T-helper 2 cell treated with Interferon-gamma antibody and Interleukin-4, amounts not matched to agents 5 μg/mL and 100 μg/mL, for 36 hours (primary cell): ENCODE results near the gene NEURL3.
A peak's percentile ranks its signal among the peaks of the same experiment; 100 is the strongest.

Experiments used
- DNase-seq: peaks from one replicate; pipeline ENCODE4 v3.0.0; 2021; ENCODE audit warnings: low spot score
- H3K27ac Mint-ChIP-seq: one replicate; pipeline ENCODE4 v1.8.0; 2021; ENCODE audit warnings: mild to moderate bottlenecking, mixed read lengths
- H3K27me3 Mint-ChIP-seq: one replicate; pipeline ENCODE4 v1.8.0; 2021; ENCODE audit warnings: low read depth, mixed read lengths
- H3K36me3 Mint-ChIP-seq: one replicate; pipeline ENCODE4 v1.8.0; 2021; ENCODE audit warnings: low read depth, mixed read lengths
- H3K4me1 Mint-ChIP-seq: one replicate; pipeline ENCODE4 v1.8.0; 2021; ENCODE audit warnings: low read depth, mixed read lengths
- H3K4me3 Mint-ChIP-seq: one replicate; pipeline ENCODE4 v1.8.0; 2022; ENCODE audit warnings: mild to moderate bottlenecking, moderate library complexity, mixed read lengths
- H3K9me3 Mint-ChIP-seq: one replicate; pipeline ENCODE4 v1.8.0; 2021; ENCODE audit warnings: mixed read lengths

NEURL3 gene

DNA sequence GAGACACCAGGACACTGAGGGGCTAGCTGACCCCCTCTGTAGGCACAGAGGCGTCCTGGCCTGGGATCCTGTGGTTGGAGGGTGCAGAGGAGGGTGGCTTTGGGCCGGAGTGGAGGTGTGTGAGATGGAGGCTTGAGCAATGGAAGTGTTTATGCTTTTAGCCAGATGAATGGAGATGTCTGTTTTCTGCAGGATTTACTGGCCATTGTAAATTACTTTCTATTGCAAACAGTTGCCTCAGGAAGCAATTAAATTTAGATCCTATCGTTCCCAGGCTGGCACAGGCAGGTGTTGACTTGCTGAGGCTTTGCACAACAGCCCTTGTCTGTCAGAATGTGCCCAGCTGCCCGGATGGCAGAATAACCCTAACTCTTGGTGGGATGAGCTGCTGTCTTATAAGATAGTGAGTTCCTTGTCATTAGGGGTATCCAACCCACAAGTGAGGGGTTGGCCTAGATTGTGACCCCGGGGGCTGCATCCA is 29.6 kb upstream of the NEURL3 start:
- no peak overlapping the region for H3K27ac Mint-ChIP-seq
- peaks cover 12% of the 10 kb centered on the region for H3K36me3 Mint-ChIP-seq
- no peak for DNase-seq
- no peak overlapping the region for H3K4me3 Mint-ChIP-seq
- peaks cover 2% of the 10 kb centered on the region for H3K27me3 Mint-ChIP-seq
- H3K9me3 Mint-ChIP-seq: no peaks in the 10 kb centered on the region
- H3K4me1 Mint-ChIP-seq: peaks cover 67% of the 10 kb centered on the region

- peaks cover 2% of the 10 kb centered on the region for H3K27me3 Mint-ChIP-seq
- no peaks in the 10 kb centered on the region for H3K9me3 Mint-ChIP-seq
- DNase-seq: no peak
- H3K27ac Mint-ChIP-seq: no peak overlapping the region
- peaks cover 65% of the 10 kb centered on the region for H3K4me1 Mint-ChIP-seq
- no peak overlapping the region for H3K4me3 Mint-ChIP-seq
- peaks cover 6% of the 10 kb centered on the region for H3K36me3 Mint-ChIP-seq
Observed at GRCh38 chr2:96534141-96534540, 29.0 kb upstream of the NEURL3 start.

- H3K27ac Mint-ChIP-seq: no peak overlapping the region
- H3K4me3 Mint-ChIP-seq: no peak overlapping the region
- no peak for DNase-seq
- H3K36me3 Mint-ChIP-seq: peaks cover 3% of the 10 kb centered on the region
- H3K9me3 Mint-ChIP-seq: no peaks in the 10 kb centered on the region
- H3K4me1 Mint-ChIP-seq: peaks cover 66% of the 10 kb centered on the region
- peaks cover 2% of the 10 kb centered on the region for H3K27me3 Mint-ChIP-seq
Observed at GRCh38 chr2:96533292-96534073, 28.3 kb upstream of the NEURL3 start.

DNA sequence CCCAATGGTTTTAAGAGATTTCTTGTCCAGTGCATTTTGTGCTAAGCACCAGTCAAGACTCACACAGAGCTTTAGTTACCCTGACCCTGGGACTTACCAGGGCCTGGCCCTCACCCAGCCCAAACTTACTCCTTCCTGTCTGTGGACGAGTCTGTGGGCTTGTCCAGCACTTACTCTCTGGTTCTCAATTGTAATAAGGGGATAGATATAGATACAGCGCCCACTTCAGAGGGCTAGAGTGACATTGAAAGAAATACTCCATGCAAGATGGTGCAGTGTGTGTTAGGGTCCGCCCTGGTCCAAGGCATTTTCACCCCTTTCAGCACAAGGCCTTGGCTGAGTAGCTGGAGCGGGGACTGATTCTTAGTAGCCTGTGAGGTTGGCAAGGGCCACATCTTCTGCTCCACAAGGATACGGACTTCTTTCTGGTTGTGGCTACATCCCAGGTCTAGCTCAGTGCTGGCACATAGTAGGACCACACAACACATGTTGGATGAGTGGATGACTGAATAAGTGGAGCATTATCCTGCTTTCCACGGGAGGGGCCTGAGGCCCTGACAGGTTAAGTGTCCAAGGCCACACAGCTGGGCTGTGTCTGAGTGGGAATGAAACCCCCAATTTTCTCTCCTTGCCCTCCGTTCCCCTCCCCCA is 27.6 kb upstream of the NEURL3 start:
- peak overlapping the region; percentile 79 for H3K27ac Mint-ChIP-seq
- peak overlapping the region; percentile 77 for H3K4me3 Mint-ChIP-seq
- no peaks in the 10 kb centered on the region for H3K9me3 Mint-ChIP-seq
- DNase-seq: no peak
- H3K4me1 Mint-ChIP-seq: peaks cover 70% of the 10 kb centered on the region
- H3K36me3 Mint-ChIP-seq: no peaks in the 10 kb centered on the region
- H3K27me3 Mint-ChIP-seq: peaks cover 2% of the 10 kb centered on the region

- peak overlapping the region; percentile 77 for H3K4me3 Mint-ChIP-seq
- peaks cover 2% of the 10 kb centered on the region for H3K27me3 Mint-ChIP-seq
- peak; percentile 85 for DNase-seq
- no peaks in the 10 kb centered on the region for H3K36me3 Mint-ChIP-seq
- no peaks in the 10 kb centered on the region for H3K9me3 Mint-ChIP-seq
- H3K4me1 Mint-ChIP-seq: peaks cover 71% of the 10 kb centered on the region
- peak overlapping the region; percentile 79 for H3K27ac Mint-ChIP-seq
Observed at GRCh38 chr2:96531872-96532505, 26.8 kb upstream of the NEURL3 start.

DNA sequence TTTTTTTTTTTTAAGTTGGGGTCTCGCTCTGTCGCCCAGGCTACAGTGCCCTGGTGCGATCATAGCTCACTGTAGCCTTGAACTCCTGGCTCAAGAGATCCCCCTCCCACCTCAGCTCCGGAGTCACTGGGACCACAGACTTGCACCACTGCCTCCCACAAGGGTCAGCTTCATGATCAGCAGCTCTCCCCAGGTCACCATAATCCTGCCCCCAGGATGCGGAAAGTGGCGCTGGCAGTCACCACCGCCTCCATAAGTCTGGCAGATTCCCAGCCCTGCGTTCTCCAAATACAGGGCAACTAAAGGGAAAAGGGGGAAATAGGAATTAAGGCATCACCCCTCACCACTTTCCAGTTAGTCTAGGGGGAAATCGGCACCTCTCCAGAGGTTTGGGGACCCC is 26.2 kb upstream of the NEURL3 start:
- peak overlapping the region; percentile 77 for H3K4me3 Mint-ChIP-seq
- peaks cover 76% of the 10 kb centered on the region for H3K4me1 Mint-ChIP-seq
- no peaks in the 10 kb centered on the region for H3K36me3 Mint-ChIP-seq
- H3K9me3 Mint-ChIP-seq: no peaks in the 10 kb centered on the region
- peak overlapping the region; percentile 50 for H3K27ac Mint-ChIP-seq
- peaks cover 2% of the 10 kb centered on the region for H3K27me3 Mint-ChIP-seq
- no peak for DNase-seq

GRCh38 chr2:96530474-96531357 is 25.6 kb upstream of the NEURL3 start:
- Mint-ChIP-seq H3K9me3 (no peaks in the 10 kb centered on the region), H3K4me3 (peak overlapping the region; percentile 77), H3K36me3 (no peaks in the 10 kb centered on the region), H3K27ac (no peak overlapping the region), H3K27me3 (peaks cover 2% of the 10 kb centered on the region), H3K4me1 (peaks cover 75% of the 10 kb centered on the region)
- no peak for DNase-seq

- Mint-ChIP-seq H3K9me3 (no peaks in the 10 kb centered on the region), H3K4me3 (no peak overlapping the region), H3K27me3 (peaks cover 2% of the 10 kb centered on the region), H3K27ac (no peak overlapping the region), H3K36me3 (no peaks in the 10 kb centered on the region), H3K4me1 (peaks cover 79% of the 10 kb centered on the region)
- no peak for DNase-seq
Observed at GRCh38 chr2:96530144-96530430, 24.9 kb upstream of the NEURL3 start.

GRCh38 chr2:96529376-96530143 is 24.4 kb upstream of the NEURL3 start:
- no peak for DNase-seq
- Mint-ChIP-seq H3K4me1 (peaks cover 83% of the 10 kb centered on the region), H3K27ac (peak overlapping the region; percentile 51), H3K36me3 (no peaks in the 10 kb centered on the region), H3K27me3 (peaks cover 2% of the 10 kb centered on the region), H3K9me3 (no peaks in the 10 kb centered on the region), H3K4me3 (no peak overlapping the region)

DNA sequence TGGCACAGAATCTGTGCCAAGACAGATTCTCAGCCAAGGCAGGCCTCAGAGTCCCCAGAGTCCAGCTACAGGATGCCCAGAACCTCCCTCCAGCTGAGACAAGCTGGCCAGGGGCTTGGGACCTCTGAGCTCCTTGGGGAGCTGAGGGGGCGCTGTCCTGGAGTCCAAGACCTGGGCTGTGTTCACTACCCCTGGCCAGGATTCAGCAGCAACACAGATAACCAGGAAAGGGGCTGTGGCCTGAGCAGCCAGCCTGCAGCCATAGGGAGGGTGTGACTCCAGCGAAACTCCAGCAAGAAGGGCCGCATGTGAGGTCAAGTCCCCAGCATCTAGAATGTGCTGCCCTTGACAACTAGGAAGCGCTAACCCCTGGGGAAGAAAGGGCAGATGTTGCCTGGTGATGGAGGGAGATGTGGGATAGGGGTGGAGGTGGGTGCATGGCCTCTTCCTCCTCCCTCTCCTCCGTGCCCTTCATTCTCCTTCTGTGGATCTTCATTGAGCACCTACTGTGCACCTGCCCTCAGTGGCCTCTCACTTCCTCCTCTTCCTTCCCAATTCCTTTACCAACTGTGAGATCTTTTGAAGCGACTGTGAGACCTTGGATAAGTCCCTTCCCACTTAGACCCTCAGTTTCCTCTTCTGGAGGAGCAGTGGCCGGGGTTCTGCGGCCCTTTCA is 23.7 kb upstream of the NEURL3 start:
- H3K4me3 Mint-ChIP-seq: peak overlapping the region; percentile 41
- peaks cover 83% of the 10 kb centered on the region for H3K4me1 Mint-ChIP-seq
- no peaks in the 10 kb centered on the region for H3K27me3 Mint-ChIP-seq
- H3K36me3 Mint-ChIP-seq: no peaks in the 10 kb centered on the region
- peak overlapping the region; percentile 82 for H3K27ac Mint-ChIP-seq
- H3K9me3 Mint-ChIP-seq: no peaks in the 10 kb centered on the region
- DNase-seq: no peak

DNA sequence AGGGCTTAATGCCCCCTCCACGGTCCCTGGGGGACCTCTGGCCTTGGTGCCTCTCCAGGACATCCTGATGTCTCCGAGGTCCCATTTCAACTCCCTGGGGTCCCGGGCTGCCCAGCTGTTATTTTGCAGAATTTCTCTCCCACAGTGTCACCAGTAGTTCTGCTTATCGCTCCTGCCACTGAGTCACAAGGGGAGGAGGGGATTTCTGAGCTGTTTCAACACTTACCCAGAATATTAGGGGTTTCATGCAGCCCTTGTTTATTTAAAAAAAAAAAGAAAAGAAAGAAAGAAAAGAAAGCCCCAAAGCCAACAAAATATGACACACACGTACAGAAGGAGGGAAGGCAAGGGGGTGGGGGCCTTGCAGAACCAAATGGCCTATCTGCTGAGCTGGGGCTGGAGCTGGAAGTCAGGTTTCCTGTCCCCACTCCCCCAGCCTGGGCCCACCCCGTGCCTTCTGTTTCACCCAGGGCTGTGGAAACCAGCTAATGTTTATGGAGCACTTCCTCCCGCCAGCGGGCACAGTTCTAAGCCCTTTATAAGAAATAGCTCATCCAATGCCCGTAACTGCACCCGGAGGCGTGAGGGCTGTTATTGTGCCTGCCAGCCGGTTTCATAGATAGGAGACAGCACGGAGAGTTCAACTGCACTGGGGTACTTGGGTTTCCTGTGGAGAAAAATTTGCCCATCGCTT is 23.0 kb upstream of the NEURL3 start:
- peak; percentile 76 for DNase-seq
- Mint-ChIP-seq H3K4me1 (peaks cover 82% of the 10 kb centered on the region), H3K27ac (peak overlapping the region; percentile 82), H3K36me3 (no peaks in the 10 kb centered on the region), H3K4me3 (peak overlapping the region; percentile 41), H3K27me3 (no peaks in the 10 kb centered on the region), H3K9me3 (no peaks in the 10 kb centered on the region)

- peak; percentile 80 for DNase-seq
- no peaks in the 10 kb centered on the region for H3K36me3 Mint-ChIP-seq
- no peaks in the 10 kb centered on the region for H3K27me3 Mint-ChIP-seq
- H3K9me3 Mint-ChIP-seq: no peaks in the 10 kb centered on the region
- H3K4me3 Mint-ChIP-seq: peak overlapping the region; percentile 75
- H3K27ac Mint-ChIP-seq: peak overlapping the region; percentile 93
- H3K4me1 Mint-ChIP-seq: peaks cover 82% of the 10 kb centered on the region
Observed at GRCh38 chr2:96527286-96528005, 22.3 kb upstream of the NEURL3 start.
